Cardiac muscle cell (in vitro differentiated cells and primary cell): ENCODE measurements around the gene CLDN34. TPM values are rescaled to one million over a fixed set of nuclear protein-coding genes. Genes with fewer than 3 reads are reported as not detected.

Source experiments
- DNase-seq, 2 donors: peaks; one replicate each; pipeline versions ENCODE4 v3.0.0 to v3.0.0-alpha.2; 2010 to 2017; ENCODE audit warnings: low read depth in 1 of 2, low spot score in 1 of 2
- H3K27ac ChIP-seq: fragments of 200-600 bp; sonication (generic); 2 replicates; pipeline ENCODE4 v1.5.1; 2016
- H3K27me3 ChIP-seq: fragments of 200-600 bp; sonication (generic); 2 replicates; pipeline ENCODE4 v1.6.0; 2016; ENCODE audit warnings: control low read depth
- H3K36me3 ChIP-seq: fragments of 200-600 bp; sonication (generic); 2 replicates; pipeline ENCODE4 v1.5.1; 2016; ENCODE audit warnings: control low read depth
- H3K4me1 ChIP-seq: fragments of 200-600 bp; sonication (generic); 2 replicates; pipeline ENCODE4 v1.8.1; 2017; ENCODE audit warnings: low read depth, mild to moderate bottlenecking, mixed run types
- H3K4me3 ChIP-seq: fragments of 200-600 bp; sonication (generic); 2 replicates; pipeline ENCODE4 v1.5.1; 2016; ENCODE audit warnings: mild to moderate bottlenecking
- H3K9me3 ChIP-seq: fragments of 200-600 bp; sonication (generic); 2 replicates; pipeline ENCODE4 v1.5.1; 2017; ENCODE audit warnings: low read depth, mild to moderate bottlenecking, control low read depth
- CTCF ChIP-seq: IDR thresholded peaks from 2 replicates; pipeline ENCODE4 v1.5.1; 2012; ENCODE audit warnings: low read depth, mild to moderate bottlenecking, low read length
- polyA plus RNA-seq: library from polyadenylated mRNA; unstranded; fragments of >200 nt; fragmentation: Nextera tagmentation; extraction: Ambion mirVana; gene quantifications from 2 replicates; pipeline ENCODE4 v1.2.1, GENCODE V29; 2016
- total RNA-seq: library from RNA; depleted of rRNA; stranded (reverse); fragments of >200 nt; gene quantifications from 2 replicates; pipeline ENCODE4 v1.2.3, GENCODE V29; 2016

Gene CLDN34
- total and polyA plus RNA-seq, 2 experiments from 2014 or later, result not detected

GRCh38 chrX:9980401-9980800, 13.2 kb downstream of the CLDN34 start:
- H3K4me3 ChIP-seq, result no peak overlapping the region
- H3K36me3 ChIP-seq, result no peaks in the 10 kb centered on the region
- DNase-seq, result no peak
- H3K9me3 ChIP-seq, result no peaks in the 10 kb centered on the region
- no peak for TF ChIP-seq CTCF
- H3K27ac ChIP-seq, result no peak overlapping the region
- no peaks in the 10 kb centered on the region for H3K4me1 ChIP-seq
- no peaks in the 10 kb centered on the region for H3K27me3 ChIP-seq

GRCh38 chrX:9980927-9981326, 13.8 kb downstream of the CLDN34 start:
- TF ChIP-seq CTCF, result no peak
- DNase-seq, result no peak
- Histone ChIP-seq H3K27me3 (no peaks in the 10 kb centered on the region), H3K36me3 (no peaks in the 10 kb centered on the region), H3K27ac (no peak overlapping the region), H3K4me1 (no peaks in the 10 kb centered on the region), H3K9me3 (no peaks in the 10 kb centered on the region), H3K4me3 (no peak overlapping the region)

GRCh38 chrX:9983441-9983840, 16.3 kb downstream of the CLDN34 start:
- no peak for TF ChIP-seq CTCF
- no peak overlapping the region for H3K27ac ChIP-seq
- H3K9me3 ChIP-seq, result no peaks in the 10 kb centered on the region
- H3K4me3 ChIP-seq, result no peak overlapping the region
- no peaks in the 10 kb centered on the region for H3K36me3 ChIP-seq
- no peak for DNase-seq
- H3K4me1 ChIP-seq, result no peaks in the 10 kb centered on the region
- no peaks in the 10 kb centered on the region for H3K27me3 ChIP-seq

GRCh38 chrX:9983846-9984245, 16.7 kb downstream of the CLDN34 start:
- TF ChIP-seq CTCF, result no peak
- Histone ChIP-seq H3K9me3 (no peaks in the 10 kb centered on the region), H3K4me3 (no peak overlapping the region), H3K27ac (no peak overlapping the region), H3K27me3 (no peaks in the 10 kb centered on the region), H3K4me1 (no peaks in the 10 kb centered on the region), H3K36me3 (no peaks in the 10 kb centered on the region)
- DNase-seq, result no peak

- Histone ChIP-seq H3K9me3 (no peaks in the 10 kb centered on the region), H3K4me1 (no peaks in the 10 kb centered on the region), H3K27me3 (no peaks in the 10 kb centered on the region), H3K27ac (no peak overlapping the region), H3K4me3 (no peak overlapping the region), H3K36me3 (no peaks in the 10 kb centered on the region)
- no peak for DNase-seq
- peak; percentile 32 for TF ChIP-seq CTCF
Measured at GRCh38 chrX:9988762-9989161, 21.6 kb downstream of the CLDN34 start.

- no peak for TF ChIP-seq CTCF
- no peaks in the 10 kb centered on the region for H3K4me1 ChIP-seq
- H3K27ac ChIP-seq, result no peak overlapping the region
- H3K36me3 ChIP-seq, result no peaks in the 10 kb centered on the region
- H3K27me3 ChIP-seq, result no peaks in the 10 kb centered on the region
- no peak for DNase-seq
- H3K9me3 ChIP-seq, result no peaks in the 10 kb centered on the region
- H3K4me3 ChIP-seq, result no peak overlapping the region
Measured at GRCh38 chrX:9992061-9992460, 24.9 kb downstream of the CLDN34 start.
